ENCODE data around the gene LGMN. TPM values are rescaled to one million over a fixed set of nuclear protein-coding genes. Genes with fewer than 3 reads are reported as not detected.

LGMN gene
- polyA plus RNA-seq, 1 of the 3 experiments (the other 2 are of a cell fraction) = 76.3 TPM

DNA sequence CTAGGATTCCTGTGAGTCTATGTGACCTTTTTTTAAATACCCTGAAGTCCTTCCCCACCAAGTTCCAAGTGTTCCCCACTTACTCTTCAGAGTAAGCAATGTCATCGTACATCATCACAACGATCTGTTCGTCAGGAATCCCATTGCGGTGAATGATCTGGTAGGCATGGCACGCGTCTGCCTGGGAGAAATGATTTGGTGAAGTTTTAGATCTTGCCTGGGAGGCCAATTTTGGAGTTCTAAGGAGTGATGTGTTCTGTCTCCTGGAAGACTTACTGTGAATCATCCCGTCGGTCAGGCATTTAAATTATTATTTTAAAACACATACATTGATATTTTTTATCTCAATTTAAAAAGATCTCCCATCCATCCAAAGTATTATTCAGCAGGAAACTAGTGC is 29.8 kb downstream of the LGMN start:
- Histone ChIP-seq H3K4me2 (no peak overlapping the region), H3K4me3 (ENCODE audit: low read depth in 2 of 2, low read length in 1 of 2) (no peak overlapping the region), H3K9ac (no peak overlapping the region), H3K4me1 (ENCODE audit: control insufficient read depth in 1 of 2, insufficient read depth in 2 of 2, low read depth in 1 of 2, low read length in 1 of 2) (no peaks in the 10 kb centered on the region), H3K27ac (ENCODE audit: low read depth in 2 of 2, low read length in 1 of 2) (no peak overlapping the region), H3K36me3 (replicated peaks in 1 of 2; ENCODE audit: control insufficient read depth in 1 of 2, insufficient read depth in 2 of 2, low read length in 1 of 2) (peaks cover 0 to 4% of the 10 kb centered on the region in 2 experiments), H3K27me3 (ENCODE audit: insufficient read depth) (no peaks in the 10 kb centered on the region), H3K9me3 (no peaks in the 10 kb centered on the region), H3F3A (replicated peaks; ENCODE audit: insufficient read depth) (no peaks in the 10 kb centered on the region), H4K20me1 (ENCODE audit: insufficient read depth) (no peaks in the 10 kb centered on the region), H3K9me2 (no peaks in the 10 kb centered on the region), H2AFZ (ENCODE audit: low read depth) (no peak overlapping the region), H3K79me2 (ENCODE audit: insufficient read depth) (no peaks in the 10 kb centered on the region)
- TF ChIP-seq TCF12 (IDR thresholded peaks at IDR 0.05) = no peak
- TF ChIP-seq, protein P1, sequence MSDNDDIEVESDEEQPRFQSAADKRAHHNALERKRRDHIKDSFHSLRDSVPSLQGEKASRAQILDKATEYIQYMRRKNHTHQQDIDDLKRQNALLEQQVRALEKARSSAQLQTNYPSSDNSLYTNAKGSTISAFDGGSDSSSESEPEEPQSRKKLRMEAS (IDR thresholded peaks at IDR 0.05; ENCODE audit: low read depth) = no peak
- TF ChIP-seq, protein P2, sequence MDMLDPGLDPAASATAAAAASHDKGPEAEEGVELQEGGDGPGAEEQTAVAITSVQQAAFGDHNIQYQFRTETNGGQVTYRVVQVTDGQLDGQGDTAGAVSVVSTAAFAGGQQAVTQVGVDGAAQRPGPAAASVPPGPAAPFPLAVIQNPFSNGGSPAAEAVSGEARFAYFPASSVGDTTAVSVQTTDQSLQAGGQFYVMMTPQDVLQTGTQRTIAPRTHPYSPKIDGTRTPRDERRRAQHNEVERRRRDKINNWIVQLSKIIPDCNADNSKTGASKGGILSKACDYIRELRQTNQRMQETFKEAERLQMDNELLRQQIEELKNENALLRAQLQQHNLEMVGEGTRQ (IDR thresholded peaks at IDR 0.05; ENCODE audit: borderline replicate concordance, low read depth, low read length) = no peak
- TF ChIP-seq, protein P3, sequence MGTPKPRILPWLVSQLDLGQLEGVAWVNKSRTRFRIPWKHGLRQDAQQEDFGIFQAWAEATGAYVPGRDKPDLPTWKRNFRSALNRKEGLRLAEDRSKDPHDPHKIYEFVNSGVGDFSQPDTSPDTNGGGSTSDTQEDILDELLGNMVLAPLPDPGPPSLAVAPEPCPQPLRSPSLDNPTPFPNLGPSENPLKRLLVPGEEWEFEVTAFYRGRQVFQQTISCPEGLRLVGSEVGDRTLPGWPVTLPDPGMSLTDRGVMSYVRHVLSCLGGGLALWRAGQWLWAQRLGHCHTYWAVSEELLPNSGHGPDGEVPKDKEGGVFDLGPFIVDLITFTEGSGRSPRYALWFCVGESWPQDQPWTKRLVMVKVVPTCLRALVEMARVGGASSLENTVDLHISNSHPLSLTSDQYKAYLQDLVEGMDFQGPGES (IDR thresholded peaks at IDR 0.05; ENCODE audit: low read depth, low read length) = no peak
- TF ChIP-seq, protein P4, sequence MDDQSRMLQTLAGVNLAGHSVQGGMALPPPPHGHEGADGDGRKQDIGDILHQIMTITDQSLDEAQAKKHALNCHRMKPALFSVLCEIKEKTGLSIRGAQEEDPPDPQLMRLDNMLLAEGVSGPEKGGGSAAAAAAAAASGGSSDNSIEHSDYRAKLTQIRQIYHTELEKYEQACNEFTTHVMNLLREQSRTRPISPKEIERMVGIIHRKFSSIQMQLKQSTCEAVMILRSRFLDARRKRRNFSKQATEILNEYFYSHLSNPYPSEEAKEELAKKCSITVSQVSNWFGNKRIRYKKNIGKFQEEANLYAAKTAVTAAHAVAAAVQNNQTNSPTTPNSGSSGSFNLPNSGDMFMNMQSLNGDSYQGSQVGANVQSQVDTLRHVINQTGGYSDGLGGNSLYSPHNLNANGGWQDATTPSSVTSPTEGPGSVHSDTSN (IDR thresholded peaks at IDR 0.05) = no peak
- no peak for TF ChIP-seq NRF1 (IDR thresholded peaks at IDR 0.05; ENCODE audit: low read depth, low read length)
- no peak for TF ChIP-seq EP300 (IDR thresholded peaks at IDR 0.05; ENCODE audit: borderline replicate concordance in 1 of 2, low read depth in 1 of 2, low read length in 1 of 2)
- no peak for TF ChIP-seq RXRA (IDR thresholded peaks at IDR 0.05; ENCODE audit: borderline replicate concordance, low read depth)
- no peak for TF ChIP-seq GABPA (IDR thresholded peaks at IDR 0.05; ENCODE audit: low read depth)
- TF ChIP-seq RFX5 (IDR thresholded peaks at IDR 0.05; ENCODE audit: low read length) = no peak
- TF ChIP-seq, protein P5, sequence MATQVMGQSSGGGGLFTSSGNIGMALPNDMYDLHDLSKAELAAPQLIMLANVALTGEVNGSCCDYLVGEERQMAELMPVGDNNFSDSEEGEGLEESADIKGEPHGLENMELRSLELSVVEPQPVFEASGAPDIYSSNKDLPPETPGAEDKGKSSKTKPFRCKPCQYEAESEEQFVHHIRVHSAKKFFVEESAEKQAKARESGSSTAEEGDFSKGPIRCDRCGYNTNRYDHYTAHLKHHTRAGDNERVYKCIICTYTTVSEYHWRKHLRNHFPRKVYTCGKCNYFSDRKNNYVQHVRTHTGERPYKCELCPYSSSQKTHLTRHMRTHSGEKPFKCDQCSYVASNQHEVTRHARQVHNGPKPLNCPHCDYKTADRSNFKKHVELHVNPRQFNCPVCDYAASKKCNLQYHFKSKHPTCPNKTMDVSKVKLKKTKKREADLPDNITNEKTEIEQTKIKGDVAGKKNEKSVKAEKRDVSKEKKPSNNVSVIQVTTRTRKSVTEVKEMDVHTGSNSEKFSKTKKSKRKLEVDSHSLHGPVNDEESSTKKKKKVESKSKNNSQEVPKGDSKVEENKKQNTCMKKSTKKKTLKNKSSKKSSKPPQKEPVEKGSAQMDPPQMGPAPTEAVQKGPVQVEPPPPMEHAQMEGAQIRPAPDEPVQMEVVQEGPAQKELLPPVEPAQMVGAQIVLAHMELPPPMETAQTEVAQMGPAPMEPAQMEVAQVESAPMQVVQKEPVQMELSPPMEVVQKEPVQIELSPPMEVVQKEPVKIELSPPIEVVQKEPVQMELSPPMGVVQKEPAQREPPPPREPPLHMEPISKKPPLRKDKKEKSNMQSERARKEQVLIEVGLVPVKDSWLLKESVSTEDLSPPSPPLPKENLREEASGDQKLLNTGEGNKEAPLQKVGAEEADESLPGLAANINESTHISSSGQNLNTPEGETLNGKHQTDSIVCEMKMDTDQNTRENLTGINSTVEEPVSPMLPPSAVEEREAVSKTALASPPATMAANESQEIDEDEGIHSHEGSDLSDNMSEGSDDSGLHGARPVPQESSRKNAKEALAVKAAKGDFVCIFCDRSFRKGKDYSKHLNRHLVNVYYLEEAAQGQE (IDR thresholded peaks at IDR 0.05; ENCODE audit: low read depth, low read length) = no peak
- no peak for TF ChIP-seq TAF1 (IDR thresholded peaks at IDR 0.05; ENCODE audit: borderline replicate concordance, low read depth, low read length)
- no peak for TF ChIP-seq POLR2AphosphoS5 (IDR thresholded peaks at IDR 0.05; ENCODE audit: low read depth, low read length)
- TF ChIP-seq, protein P6, sequence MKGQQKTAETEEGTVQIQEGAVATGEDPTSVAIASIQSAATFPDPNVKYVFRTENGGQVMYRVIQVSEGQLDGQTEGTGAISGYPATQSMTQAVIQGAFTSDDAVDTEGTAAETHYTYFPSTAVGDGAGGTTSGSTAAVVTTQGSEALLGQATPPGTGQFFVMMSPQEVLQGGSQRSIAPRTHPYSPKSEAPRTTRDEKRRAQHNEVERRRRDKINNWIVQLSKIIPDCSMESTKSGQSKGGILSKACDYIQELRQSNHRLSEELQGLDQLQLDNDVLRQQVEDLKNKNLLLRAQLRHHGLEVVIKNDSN (IDR thresholded peaks at IDR 0.05; ENCODE audit: borderline replicate concordance, low read depth) = no peak
- no peak for TF ChIP-seq MXI1 (IDR thresholded peaks at IDR 0.05; ENCODE audit: low read depth, low read length)
- TF ChIP-seq FOSL2 (IDR thresholded peaks at IDR 0.05; ENCODE audit: borderline replicate concordance, low read depth) = no peak
- TF ChIP-seq JUND (IDR thresholded peaks at IDR 0.05) = no peak
- no peak for TF ChIP-seq CHD2 (IDR thresholded peaks at IDR 0.05; ENCODE audit: low read length, partially characterized antibody)
- no peak for TF ChIP-seq SIN3A (IDR thresholded peaks at IDR 0.05; ENCODE audit: borderline replicate concordance, low read depth, low read length)
- WGBS (ENCODE audit: low lambda C conversion rate) = 98% methylated on average over 8 of the region's 8 CpGs
- no peak for DNase-seq
- CTCF ChIA-PET = interaction anchor here (1.1 kb wide), 2 partner anchors 32 to 64 kb away, joined by 3 to 8 read pairs; no protein-coding TSS in a partner anchor
- POLR2A ChIA-PET = no interaction called here
